Cardiac fibroblast (primary cell): ENCODE results near the gene MACROD2.
A peak's percentile ranks its signal among the peaks of the same experiment; 100 is the strongest.
"Not testable (repeated sequence)": the region's sequence is repeated elsewhere in the genome, so short reads cannot be mapped to it uniquely, and the experiment has no call there.

Experiments used
- DNase-seq, 2 donors: peaks; one replicate each; pipeline versions ENCODE4 v3.0.0 to v3.0.0-alpha.2; 2010; ENCODE audit warnings: low read depth in 2 of 2
- H3K4me3 ChIP-seq, 2 donors: replicated peaks in 1 of 2; 1 replicate in 1 of 2; 2 replicates in 1 of 2; pipeline ENCODE4 v1.5.1; 2011; ENCODE audit warnings: low read depth in 2 of 2, low read length in 2 of 2, mild to moderate bottlenecking in 2 of 2, moderate library complexity in 1 of 2
- CTCF ChIP-seq: IDR thresholded peaks from one replicate; pipeline ENCODE4 v1.5.1; 2011; ENCODE audit warnings: low read depth, mild to moderate bottlenecking, low read length, inconsistent platforms

The MACROD2 gene

GRCh38 chr20:14924433-14924832, 929.1 kb downstream of the MACROD2 start:
- TF ChIP-seq CTCF, result no peak
- H3K4me3 ChIP-seq, result no peak overlapping the region
- DNase-seq, result no peak

- DNase-seq, result peak in 1 of 2 donors; percentile 14
- no peak overlapping the region for H3K4me3 ChIP-seq
- no peak for TF ChIP-seq CTCF
Measured at GRCh38 chr20:14925300-14925699, 930.0 kb downstream of the MACROD2 start.

GRCh38 chr20:14926436-14926835, 931.1 kb downstream of the MACROD2 start:
- not testable (repeated sequence) for DNase-seq, H3K4me3 ChIP-seq

GRCh38 chr20:14928083-14928482, 932.8 kb downstream of the MACROD2 start:
- TF ChIP-seq CTCF, result no peak
- DNase-seq, result peak in 1 of 2 donors; percentile 7
- no peak overlapping the region for H3K4me3 ChIP-seq

GRCh38 chr20:14929388-14929787, 934.1 kb downstream of the MACROD2 start:
- no peak for DNase-seq
- TF ChIP-seq CTCF, result no peak
- H3K4me3 ChIP-seq, result no peak overlapping the region

- TF ChIP-seq CTCF, result no peak
- DNase-seq, result no peak
- H3K4me3 ChIP-seq, result no peak overlapping the region
Measured at GRCh38 chr20:14932040-14932439, 936.7 kb downstream of the MACROD2 start.

- TF ChIP-seq CTCF, result no peak
- no peak overlapping the region for H3K4me3 ChIP-seq
- DNase-seq, result no peak
Measured at GRCh38 chr20:14935285-14935684, 940.0 kb downstream of the MACROD2 start.
